ENCODE data around the gene LSM10.

LSM10 gene

GRCh38 chr1:36411674-36412648 lies 14.3 kb upstream of the LSM10 start:
- Histone ChIP-seq H3K4me3 (no peak overlapping the region), H3K36me3 (peaks cover 0 to 7% (median 0%) of the 10 kb centered on the region in 3 donors), H3K9me3 (no peaks in the 10 kb centered on the region), H3K27me3 (no peaks in the 10 kb centered on the region), H3K27ac (no peak overlapping the region), H3K4me1 (peaks cover 0 to 3% (median 0%) of the 10 kb centered on the region in 4 donors)
- DNase-seq, result no peak
- no peak for TF ChIP-seq CTCF (IDR thresholded peaks at IDR 0.05)
- intact Hi-C loops (cut with DNase I; ENCODE audit: low total_unique reads), result no loop called here

DNA sequence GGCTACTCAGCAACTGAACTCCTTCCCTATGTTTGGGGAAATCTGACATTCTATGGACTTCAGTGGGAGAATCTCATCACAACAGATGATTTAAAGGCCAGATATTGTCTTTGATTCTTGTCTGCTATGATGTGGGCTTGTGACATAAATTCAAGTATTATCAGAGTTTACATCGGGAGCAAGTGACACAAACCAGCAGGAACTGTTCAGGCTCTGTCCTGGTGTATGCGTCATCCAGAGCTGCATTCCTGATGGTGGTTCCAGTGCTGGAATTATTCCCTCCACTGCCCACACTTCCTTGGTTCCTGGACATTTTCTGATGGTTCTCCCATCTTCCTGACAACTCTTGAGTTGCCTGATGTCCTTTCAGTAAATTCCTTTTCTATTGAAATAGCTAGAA lies 10.8 kb upstream of the LSM10 start:
- TF ChIP-seq CTCF (IDR thresholded peaks at IDR 0.05), result no peak
- no peaks in the 10 kb centered on the region for H3K27me3 ChIP-seq
- H3K9me3 ChIP-seq, result no peaks in the 10 kb centered on the region
- no peak overlapping the region for H3K4me3 ChIP-seq
- intact Hi-C loops (cut with DNase I; ENCODE audit: low total_unique reads), result no loop called here
- H3K36me3 ChIP-seq, result no peaks in the 10 kb centered on the region
- no peak overlapping the region for H3K27ac ChIP-seq
- no peak for DNase-seq
- peaks cover 0 to 3% (median 0%) of the 10 kb centered on the region in 4 donors for H3K4me1 ChIP-seq

DNA sequence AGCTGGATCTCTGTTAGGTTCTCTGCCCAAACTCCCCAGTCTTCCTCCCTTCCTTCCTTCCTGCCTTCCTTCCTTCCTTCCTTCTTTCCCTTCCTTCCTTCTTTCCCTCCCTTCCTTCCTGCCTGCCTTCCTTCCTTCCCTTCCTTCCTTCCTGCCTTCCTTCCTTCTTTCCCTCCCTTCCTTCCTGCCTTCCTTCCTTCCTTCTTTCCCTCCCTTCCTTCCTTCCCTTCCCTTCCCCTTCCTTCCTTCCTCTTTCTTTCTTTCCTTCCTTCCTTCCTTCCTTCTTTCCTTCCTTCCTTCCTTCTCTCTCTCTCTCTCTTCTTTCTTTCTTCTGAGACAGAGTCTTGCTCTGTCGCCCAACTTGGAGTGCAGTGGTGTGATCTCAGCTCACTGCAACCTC lies 8.7 kb upstream of the LSM10 start:
- H3K4me3 ChIP-seq, result no peak overlapping the region
- intact Hi-C loops (cut with DNase I; ENCODE audit: low total_unique reads), result no loop called here
- peaks cover 0 to 3% (median 0%) of the 10 kb centered on the region in 4 donors for H3K4me1 ChIP-seq
- no peaks in the 10 kb centered on the region for H3K36me3 ChIP-seq
- no peak overlapping the region for H3K27ac ChIP-seq
- no peak for DNase-seq
- H3K27me3 ChIP-seq, result no peaks in the 10 kb centered on the region
- H3K9me3 ChIP-seq, result no peaks in the 10 kb centered on the region
- TF ChIP-seq CTCF (IDR thresholded peaks at IDR 0.05), result no peak

- Histone ChIP-seq H3K27ac (no peak overlapping the region), H3K27me3 (no peaks in the 10 kb centered on the region), H3K4me1 (peaks cover 0 to 5% (median 0%) of the 10 kb centered on the region in 4 donors), H3K9me3 (no peaks in the 10 kb centered on the region), H3K36me3 (no peaks in the 10 kb centered on the region), H3K4me3 (no peak overlapping the region)
- TF ChIP-seq CTCF (IDR thresholded peaks at IDR 0.05), result no peak
- DNase-seq, result no peak
- intact Hi-C loops (cut with DNase I; ENCODE audit: low total_unique reads), result no loop called here
Measured at GRCh38 chr1:36402504-36402890, 4.8 kb upstream of the LSM10 start.

DNA sequence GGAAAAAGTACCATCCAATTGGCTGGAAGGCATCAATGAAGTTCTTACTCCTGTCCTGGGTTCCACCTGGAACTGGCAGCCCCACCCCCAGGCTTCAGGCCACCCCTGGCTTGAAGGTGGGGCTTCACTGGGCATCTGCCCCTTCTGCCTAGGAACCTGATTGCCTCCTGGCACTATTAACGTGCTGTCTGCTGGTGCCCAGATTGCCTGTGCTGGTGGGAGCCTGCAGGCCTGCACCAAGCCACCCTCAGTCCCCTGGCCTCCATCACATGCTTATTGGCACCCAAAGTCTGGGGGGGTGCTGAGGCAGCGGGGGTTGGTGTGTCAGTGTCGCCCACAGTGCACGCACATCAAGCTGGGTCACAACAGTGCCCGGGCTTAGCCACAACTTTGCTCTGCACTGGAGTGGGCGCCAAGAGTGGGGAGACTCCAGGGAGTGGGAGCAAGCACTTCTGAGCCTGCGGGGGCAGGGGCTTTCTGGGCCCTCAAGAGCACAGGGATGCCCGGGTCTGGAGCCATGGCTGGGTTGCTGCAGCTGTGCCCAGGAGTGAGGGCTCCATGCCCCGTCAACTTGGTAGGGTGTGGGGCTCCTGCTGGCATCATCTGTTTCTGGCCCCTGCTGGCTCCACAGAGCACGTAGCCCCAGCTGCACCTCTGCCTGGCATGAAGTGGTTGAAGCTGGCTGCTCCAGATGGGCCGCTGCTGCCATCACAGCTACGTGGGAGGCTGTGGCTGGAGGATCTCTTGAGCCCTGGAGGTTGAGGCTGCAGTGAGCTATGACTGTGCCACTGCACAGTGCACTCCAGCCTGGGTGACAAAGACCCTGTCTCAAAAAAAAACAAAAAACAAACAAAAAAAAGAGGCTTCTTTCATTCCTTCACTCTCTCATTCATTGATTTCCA lies 4.1 kb upstream of the LSM10 start:
- Histone ChIP-seq H3K4me3 (peak overlapping the region; percentile 20 to 30), H3K27ac (peak overlapping the region; percentile 16 to 41)

More for the DNA sequence above, 4.1 kb upstream of the LSM10 start:
- Histone ChIP-seq H3K9me3 (no peaks in the 10 kb centered on the region), H3K4me1 (peaks cover 0 to 7% (median 2%) of the 10 kb centered on the region in 4 donors), H3K27me3 (no peaks in the 10 kb centered on the region), H3K36me3 (no peaks in the 10 kb centered on the region)
- no peak for DNase-seq
- intact Hi-C loops (cut with DNase I; ENCODE audit: low total_unique reads), result no loop called here
- TF ChIP-seq CTCF (IDR thresholded peaks at IDR 0.05), result no peak
